GM23338 (cell line): ENCODE measurements around the gene CHD2. TPM values are rescaled to one million over a fixed set of nuclear protein-coding genes. Genes with fewer than 3 reads are reported as not detected.
A peak's percentile ranks its signal among the peaks of the same experiment; 100 is the strongest.

ENCODE experiments used
- ATAC-seq: fragments of 200-7000 bp; cut with Tn5 transposase; 3 replicates; pipeline ENCODE4 v1.9.1; 2020
- DNase-seq: peaks from one replicate; pipeline ENCODE4 v3.0.0-alpha.2; 2015; ENCODE audit warnings: low spot score
- H2AFZ ChIP-seq: fragments of 200-600 bp; sonication (generic); 2 replicates; pipeline ENCODE4 v1.8.0; 2016; ENCODE audit warnings: antibody characterized with exemption, mild to moderate bottlenecking, moderate library complexity
- H3F3A ChIP-seq: fragments of 200-600 bp; sonication (generic); replicated peaks from 2 replicates; pipeline ENCODE4 v1.8.0; 2017; ENCODE audit warnings: antibody characterized with exemption, mixed run types, low read depth
- H3K27ac ChIP-seq: fragments of 200-600 bp; sonication (generic); 2 replicates; pipeline ENCODE4 v1.6.1; 2016; ENCODE audit warnings: low read depth
- H3K27me3 ChIP-seq: fragments of 200-600 bp; sonication (generic); 2 replicates; pipeline ENCODE4 v1.8.0; 2016; ENCODE audit warnings: mild to moderate bottlenecking, mixed run types, moderate library complexity; ENCODE audit not compliant: insufficient read depth
- H3K36me3 ChIP-seq: fragments of 200-600 bp; sonication (generic); 2 replicates; pipeline ENCODE4 v1.8.0; 2016; ENCODE audit warnings: mild to moderate bottlenecking; ENCODE audit not compliant: insufficient read depth
- H3K4me1 ChIP-seq: fragments of 200-600 bp; sonication (generic); 2 replicates; pipeline ENCODE4 v1.8.0; 2016; ENCODE audit warnings: mild to moderate bottlenecking, moderate library complexity; ENCODE audit not compliant: insufficient read depth
- H3K4me2 ChIP-seq: fragments of 200-600 bp; sonication (generic); 2 replicates; pipeline ENCODE4 v1.7.1; 2017; ENCODE audit warnings: mixed run types
- H3K4me3 ChIP-seq: fragments of 200-600 bp; sonication (generic); 2 replicates; pipeline ENCODE4 v1.6.1; 2016; ENCODE audit warnings: mixed run types
- H3K79me2 ChIP-seq: fragments of 200-600 bp; sonication (generic); replicated peaks from 2 replicates; pipeline ENCODE4 v1.8.0; 2017; ENCODE audit warnings: mild to moderate bottlenecking; ENCODE audit not compliant: insufficient read depth
- H3K9me2 ChIP-seq: fragments of 200-600 bp; sonication (generic); 2 replicates; pipeline ENCODE4 v1.8.0; 2017; ENCODE audit not compliant: insufficient read depth
- H4K20me1 ChIP-seq: fragments of 200-600 bp; sonication (generic); replicated peaks from 2 replicates; pipeline ENCODE4 v1.8.0; 2017; ENCODE audit warnings: mild to moderate bottlenecking; ENCODE audit not compliant: insufficient read depth
- H3K27ac Mint-ChIP-seq: 2 replicates; pipeline ENCODE4 v1.8.0; 2020; ENCODE audit warnings: inconsistent platforms, mild to moderate bottlenecking, moderate library complexity, mixed read lengths
- H3K27me3 Mint-ChIP-seq: 3 replicates; pipeline ENCODE4 v1.8.0; 2022; ENCODE audit warnings: low read depth, mild to moderate bottlenecking, moderate library complexity, mixed read lengths, inconsistent platforms; ENCODE audit not compliant: insufficient read depth, poor library complexity
- H3K36me3 Mint-ChIP-seq: 3 replicates; pipeline ENCODE4 v1.8.0; 2021; ENCODE audit warnings: low read depth, mild to moderate bottlenecking, inconsistent platforms, moderate library complexity, mixed read lengths
- H3K4me1 Mint-ChIP-seq: 3 replicates; pipeline ENCODE4 v1.8.0; 2020; ENCODE audit warnings: mild to moderate bottlenecking, inconsistent platforms, mixed read lengths
- H3K4me3 Mint-ChIP-seq: 3 replicates; pipeline ENCODE4 v1.8.0; 2021; ENCODE audit warnings: moderate library complexity, mild to moderate bottlenecking, inconsistent platforms, mixed read lengths
- H3K9me3 Mint-ChIP-seq: 3 replicates; pipeline ENCODE4 v1.8.0; 2020; ENCODE audit warnings: moderate library complexity, mild to moderate bottlenecking, inconsistent platforms, mixed read lengths
- CREB1 ChIP-seq: fragments of 250-450 bp; sonication (Bioruptor Pico); IDR thresholded peaks from 2 replicates; pipeline ENCODE4 v1.5.0; 2020; ENCODE audit warnings: low read depth, mild to moderate bottlenecking, moderate library complexity
- EZH2 ChIP-seq: fragments of 200-600 bp; sonication (generic); IDR thresholded peaks from one replicate; pipeline ENCODE4 v1.8.0; 2017; ENCODE audit warnings: antibody characterized with exemption, mild to moderate bottlenecking, low read depth; ENCODE audit not compliant: unreplicated experiment
- EZH2phosphoT487 ChIP-seq: fragments of 200-600 bp; sonication (generic); IDR thresholded peaks from one replicate; pipeline ENCODE4 v1.8.1; 2018; ENCODE audit warnings: antibody characterized with exemption; ENCODE audit not compliant: unreplicated experiment
- JUNB ChIP-seq: IDR thresholded peaks from one replicate; pipeline ENCODE4 v1.6.1; 2016; ENCODE audit warnings: antibody characterized with exemption; ENCODE audit not compliant: unreplicated experiment
- NANOG ChIP-seq: IDR thresholded peaks from 2 replicates; pipeline ENCODE4 v1.6.1; 2016; ENCODE audit warnings: antibody characterized with exemption, borderline replicate concordance
- POLR2AphosphoS5 ChIP-seq: IDR thresholded peaks from 2 replicates; pipeline ENCODE4 v1.6.1; 2016; ENCODE audit warnings: antibody characterized with exemption, low read depth
- ZNF114 ChIP-seq: fragments of 250-450 bp; sonication (Bioruptor Pico); IDR thresholded peaks from 2 replicates; pipeline ENCODE4 v1.5.0; 2020; ENCODE audit warnings: mild to moderate bottlenecking, moderate library complexity
- ZNF331 ChIP-seq: fragments of 250-450 bp; sonication (Bioruptor Pico); IDR thresholded peaks from 2 replicates; pipeline ENCODE4 v1.5.0; 2020; ENCODE audit warnings: low read depth, mild to moderate bottlenecking, moderate library complexity
- polyA plus RNA-seq: library from polyadenylated mRNA; unstranded; fragments of >200 nt; fragmentation: Nextera tagmentation; extraction: Ambion mirVana; gene quantifications from 2 replicates; pipeline ENCODE4 v1.2.1, GENCODE V29; 2016
- total RNA-seq: library from RNA; depleted of rRNA; stranded (reverse); fragments of >200 nt; shearing (Covaris generic); gene quantifications from 2 replicates; pipeline ENCODE4 v1.2.3, GENCODE V29; 2014
- TF ChIP-seq, protein P1 (sequence below): IDR thresholded peaks from one replicate; pipeline ENCODE4 v1.6.1; 2018; ENCODE audit warnings: antibody characterized with exemption; ENCODE audit not compliant: unreplicated experiment
- TF ChIP-seq, protein P2 (sequence below): IDR thresholded peaks from 2 replicates; pipeline ENCODE4 v1.6.1; 2016; ENCODE audit warnings: antibody characterized with exemption

Gene CHD2
- total and polyA plus RNA-seq, 2 experiments from 2014 or later: 119 to 130 TPM

DNA sequence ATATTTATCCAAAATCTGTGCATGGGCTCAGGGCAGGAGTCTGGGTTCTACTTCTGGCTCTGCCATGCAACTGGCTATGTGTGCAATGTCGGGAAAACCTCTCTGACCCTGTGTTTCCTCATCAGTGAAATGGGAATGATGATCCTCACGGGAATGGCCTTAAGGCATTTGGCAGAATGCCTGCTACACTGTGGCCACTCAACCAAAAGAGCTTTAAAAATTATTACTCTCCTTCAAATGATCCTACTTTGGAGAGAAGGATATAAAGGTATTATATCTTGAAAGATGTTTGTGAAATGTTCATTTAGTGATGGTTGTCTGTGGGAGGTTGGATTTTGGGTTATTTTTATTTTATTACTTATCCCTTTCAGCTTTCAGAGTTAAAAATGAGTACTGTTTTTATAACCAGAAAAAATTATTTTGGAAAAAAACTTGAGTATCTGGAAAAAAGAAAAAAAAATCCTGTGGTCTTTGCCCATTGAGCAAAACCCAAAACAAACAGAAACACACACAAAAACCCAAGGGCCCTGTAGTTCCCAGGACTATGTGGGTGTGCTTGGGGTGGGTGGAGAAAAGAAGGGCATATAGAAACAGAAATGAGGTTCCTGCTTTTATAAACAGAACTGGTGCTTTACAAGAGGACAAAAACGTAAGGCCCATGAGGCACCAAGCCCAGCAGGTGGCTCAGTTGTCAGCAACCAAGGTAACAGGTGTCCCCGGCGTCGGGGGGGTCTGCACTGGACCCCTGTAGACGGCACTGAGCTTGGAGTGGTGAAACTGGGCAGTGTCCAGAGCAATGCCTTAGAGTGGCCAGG lies 166.9 kb downstream of the CHD2 start:
- Histone ChIP-seq H4K20me1 (peaks cover 39% of the 10 kb centered on the region), H3K4me1 (peaks cover 68% of the 10 kb centered on the region), H3K27me3 (no peaks in the 10 kb centered on the region), H3K9me2 (no peaks in the 10 kb centered on the region), H3F3A (peaks cover 9% of the 10 kb centered on the region), H3K4me2 (no peak overlapping the region), H3K79me2 (peaks cover 94% of the 10 kb centered on the region), H3K27ac (no peak overlapping the region), H3K36me3 (0 out of 2 replicates have a peak, but pooled peaks cover 6% of the 10 kb centered on the region), H2AFZ (no peak overlapping the region), H3K4me3 (no peak overlapping the region)
- no peak overlapping the region; the same call in 2 of the 3 replicates for H3K4me3 Mint-ChIP-seq
- DNase-seq (no peak), ATAC-seq (no peak)
- H3K27ac Mint-ChIP-seq: 0 out of 2 replicates have a peak overlapping the region, but pooled peaks have one; percentile 51
- peaks cover 16% of the 10 kb centered on the region for H3K27me3 Mint-ChIP-seq
- peaks cover 64% of the 10 kb centered on the region for H3K36me3 Mint-ChIP-seq
- H3K9me3 Mint-ChIP-seq: no peaks in the 10 kb centered on the region
- peaks cover 86% of the 10 kb centered on the region for H3K4me1 Mint-ChIP-seq
- TF ChIP-seq NANOG (no peak), EZH2phosphoT487 (no peak), POLR2AphosphoS5 (no peak), ZNF114 (no peak), ZNF331 (CRISPR knock-in tag) (no peak), JUNB (no peak)
- TF ChIP-seq, protein P1, sequence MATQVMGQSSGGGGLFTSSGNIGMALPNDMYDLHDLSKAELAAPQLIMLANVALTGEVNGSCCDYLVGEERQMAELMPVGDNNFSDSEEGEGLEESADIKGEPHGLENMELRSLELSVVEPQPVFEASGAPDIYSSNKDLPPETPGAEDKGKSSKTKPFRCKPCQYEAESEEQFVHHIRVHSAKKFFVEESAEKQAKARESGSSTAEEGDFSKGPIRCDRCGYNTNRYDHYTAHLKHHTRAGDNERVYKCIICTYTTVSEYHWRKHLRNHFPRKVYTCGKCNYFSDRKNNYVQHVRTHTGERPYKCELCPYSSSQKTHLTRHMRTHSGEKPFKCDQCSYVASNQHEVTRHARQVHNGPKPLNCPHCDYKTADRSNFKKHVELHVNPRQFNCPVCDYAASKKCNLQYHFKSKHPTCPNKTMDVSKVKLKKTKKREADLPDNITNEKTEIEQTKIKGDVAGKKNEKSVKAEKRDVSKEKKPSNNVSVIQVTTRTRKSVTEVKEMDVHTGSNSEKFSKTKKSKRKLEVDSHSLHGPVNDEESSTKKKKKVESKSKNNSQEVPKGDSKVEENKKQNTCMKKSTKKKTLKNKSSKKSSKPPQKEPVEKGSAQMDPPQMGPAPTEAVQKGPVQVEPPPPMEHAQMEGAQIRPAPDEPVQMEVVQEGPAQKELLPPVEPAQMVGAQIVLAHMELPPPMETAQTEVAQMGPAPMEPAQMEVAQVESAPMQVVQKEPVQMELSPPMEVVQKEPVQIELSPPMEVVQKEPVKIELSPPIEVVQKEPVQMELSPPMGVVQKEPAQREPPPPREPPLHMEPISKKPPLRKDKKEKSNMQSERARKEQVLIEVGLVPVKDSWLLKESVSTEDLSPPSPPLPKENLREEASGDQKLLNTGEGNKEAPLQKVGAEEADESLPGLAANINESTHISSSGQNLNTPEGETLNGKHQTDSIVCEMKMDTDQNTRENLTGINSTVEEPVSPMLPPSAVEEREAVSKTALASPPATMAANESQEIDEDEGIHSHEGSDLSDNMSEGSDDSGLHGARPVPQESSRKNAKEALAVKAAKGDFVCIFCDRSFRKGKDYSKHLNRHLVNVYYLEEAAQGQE: no peak

DNA sequence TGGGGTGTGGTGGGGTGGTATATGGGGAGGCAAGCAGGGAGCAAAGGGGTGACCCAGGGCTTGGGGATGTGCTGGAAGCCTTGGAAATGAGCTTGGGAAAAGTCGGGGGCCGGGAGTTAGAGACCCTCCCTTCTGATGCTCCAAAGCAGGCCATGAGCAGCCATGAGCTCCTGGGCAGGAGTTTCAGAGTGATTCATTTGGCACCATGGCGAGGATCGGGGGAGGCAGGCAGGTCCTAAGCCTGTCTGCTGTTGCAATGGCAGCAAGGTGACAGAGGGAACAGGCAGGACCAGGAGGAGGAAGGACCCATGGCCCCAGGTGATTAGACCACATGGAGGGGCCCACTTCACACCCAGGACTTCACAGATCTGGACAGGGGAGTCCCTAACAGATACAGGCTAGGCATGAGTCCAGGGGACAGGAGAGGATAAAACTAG lies 167.5 kb downstream of the CHD2 start:
- peaks cover 79% of the 10 kb centered on the region for H3K4me1 Mint-ChIP-seq
- H4K20me1 ChIP-seq: peaks cover 39% of the 10 kb centered on the region
- no peak for ATAC-seq
- H3K36me3 Mint-ChIP-seq: peaks cover 66% of the 10 kb centered on the region
- H3K4me3 ChIP-seq: no peak overlapping the region
- H3K9me2 ChIP-seq: no peaks in the 10 kb centered on the region
- no peak overlapping the region for H2AFZ ChIP-seq
- H3F3A ChIP-seq: peaks cover 5% of the 10 kb centered on the region
- H3K79me2 ChIP-seq: peaks cover 100% of the 10 kb centered on the region
- H3K27me3 ChIP-seq: no peaks in the 10 kb centered on the region
- no peak overlapping the region for H3K4me3 Mint-ChIP-seq
- no peak for DNase-seq
- no peak overlapping the region for H3K4me2 ChIP-seq
- peaks cover 63% of the 10 kb centered on the region for H3K4me1 ChIP-seq
- H3K36me3 ChIP-seq: 0 out of 2 replicates have a peak, but pooled peaks cover 6% of the 10 kb centered on the region
- H3K27ac ChIP-seq: no peak overlapping the region
- 0 out of 2 replicates have a peak overlapping the region, but pooled peaks have one; percentile 51 for H3K27ac Mint-ChIP-seq
- peaks cover 15% of the 10 kb centered on the region for H3K27me3 Mint-ChIP-seq
- no peaks in the 10 kb centered on the region for H3K9me3 Mint-ChIP-seq
- TF ChIP-seq, protein P1: no peak
- TF ChIP-seq, protein P2, sequence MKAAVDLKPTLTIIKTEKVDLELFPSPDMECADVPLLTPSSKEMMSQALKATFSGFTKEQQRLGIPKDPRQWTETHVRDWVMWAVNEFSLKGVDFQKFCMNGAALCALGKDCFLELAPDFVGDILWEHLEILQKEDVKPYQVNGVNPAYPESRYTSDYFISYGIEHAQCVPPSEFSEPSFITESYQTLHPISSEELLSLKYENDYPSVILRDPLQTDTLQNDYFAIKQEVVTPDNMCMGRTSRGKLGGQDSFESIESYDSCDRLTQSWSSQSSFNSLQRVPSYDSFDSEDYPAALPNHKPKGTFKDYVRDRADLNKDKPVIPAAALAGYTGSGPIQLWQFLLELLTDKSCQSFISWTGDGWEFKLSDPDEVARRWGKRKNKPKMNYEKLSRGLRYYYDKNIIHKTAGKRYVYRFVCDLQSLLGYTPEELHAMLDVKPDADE: no peak
- no peak for TF ChIP-seq NANOG
- TF ChIP-seq EZH2phosphoT487: no peak
- no peak for TF ChIP-seq CREB1 (CRISPR knock-in tag)
- no peak for TF ChIP-seq EZH2
- no peak for TF ChIP-seq JUNB
